ENCODE data around the gene TGFBR2.

TGFBR2 gene

DNA sequence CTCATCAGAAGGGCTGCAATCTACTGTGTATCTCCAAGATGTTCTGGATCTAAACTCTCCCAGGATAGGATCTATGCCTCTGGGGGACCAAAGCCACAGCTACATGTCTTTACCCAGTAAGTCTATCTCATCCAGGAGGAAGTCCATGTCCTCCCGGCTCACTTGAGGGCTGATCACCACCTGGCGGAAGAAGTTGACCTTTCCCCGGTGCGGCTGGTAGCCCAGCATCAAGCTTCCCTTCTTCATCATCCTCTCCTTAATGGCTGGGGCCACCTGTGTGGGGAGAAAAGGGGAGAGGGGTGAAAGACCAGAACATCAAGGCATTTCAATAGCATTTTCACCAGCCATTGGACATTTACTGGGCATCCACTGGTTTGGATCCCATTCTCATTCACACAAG lies 121.7 kb downstream of the TGFBR2 start:
- no peak for DNase-seq

DNA sequence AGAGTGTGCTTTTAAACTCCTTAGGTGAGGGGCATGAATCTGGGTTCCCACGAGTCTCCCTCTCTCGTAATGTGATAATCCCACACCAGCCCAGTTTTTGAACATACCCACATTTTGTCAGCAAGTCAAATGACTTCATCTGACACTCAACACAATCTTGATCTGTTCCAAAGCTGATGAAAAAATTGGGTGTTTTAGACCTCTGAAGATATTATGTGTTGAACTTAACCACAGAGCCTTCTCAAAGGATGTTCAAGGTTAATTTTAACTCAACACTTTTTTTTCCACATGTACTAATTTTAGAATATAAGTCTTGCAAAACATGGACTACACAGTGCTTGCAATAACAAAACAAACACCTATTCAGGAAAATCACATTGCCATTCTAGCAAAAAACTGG lies 123.1 kb downstream of the TGFBR2 start:
- no peak for DNase-seq

DNA sequence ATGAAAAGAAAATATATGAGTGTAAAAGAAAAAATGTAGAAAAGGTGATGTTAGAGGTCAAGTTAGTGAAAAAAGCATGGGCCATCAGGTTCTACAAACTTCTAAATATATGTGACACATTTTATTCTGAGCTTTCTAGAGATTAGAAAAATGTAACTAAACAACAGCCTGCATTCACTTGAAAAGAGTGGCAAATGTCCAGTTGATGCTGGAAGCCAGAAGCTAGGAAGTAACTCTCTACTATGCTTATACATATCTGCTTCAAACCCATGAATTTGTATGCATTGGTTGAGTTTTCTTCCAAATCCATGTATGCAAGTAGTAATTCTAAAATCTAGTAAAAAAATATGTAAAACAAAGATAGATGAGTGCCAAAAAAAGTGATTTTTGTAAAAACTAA lies 123.5 kb downstream of the TGFBR2 start:
- no peak for DNase-seq

DNA sequence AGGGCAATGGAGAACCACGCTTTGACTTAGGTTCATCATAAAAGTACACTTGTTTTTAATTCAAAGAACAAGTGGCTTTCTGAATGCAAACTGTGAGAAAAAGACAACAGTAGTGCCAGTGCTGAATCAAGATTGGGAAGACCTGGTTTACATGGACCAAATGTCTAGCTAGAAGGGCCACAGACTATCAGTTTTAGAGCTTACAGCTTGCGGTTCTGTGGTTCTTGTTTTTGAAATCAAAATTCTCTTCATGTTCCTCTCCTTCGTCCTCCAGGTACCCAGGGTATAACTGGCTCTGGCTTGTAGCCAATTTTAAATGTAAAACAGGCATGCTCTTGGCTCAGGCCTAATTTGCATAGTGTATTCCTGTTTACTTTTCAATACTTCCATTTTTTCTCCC lies 124.6 kb downstream of the TGFBR2 start:
- DNase-seq, result no peak

DNA sequence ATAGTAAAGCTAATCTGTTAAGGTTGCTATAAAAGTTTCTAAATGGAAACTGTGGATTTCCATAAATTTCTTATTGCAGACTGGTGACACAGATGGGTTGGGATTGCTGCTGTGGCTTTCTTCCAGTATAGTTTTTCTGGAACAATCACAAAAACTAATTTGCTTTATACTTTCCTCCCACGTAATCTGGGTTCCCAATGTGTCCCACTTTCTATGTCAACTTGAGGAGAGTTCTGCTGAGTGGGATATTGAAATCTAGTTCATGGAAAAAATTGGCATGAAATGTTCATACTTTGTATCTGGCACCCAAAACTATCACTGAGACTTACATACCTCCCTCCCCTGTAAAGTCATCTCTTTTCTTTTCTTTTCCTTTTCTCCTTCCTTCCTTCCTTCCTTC lies 126.8 kb downstream of the TGFBR2 start:
- no peak for DNase-seq

DNA sequence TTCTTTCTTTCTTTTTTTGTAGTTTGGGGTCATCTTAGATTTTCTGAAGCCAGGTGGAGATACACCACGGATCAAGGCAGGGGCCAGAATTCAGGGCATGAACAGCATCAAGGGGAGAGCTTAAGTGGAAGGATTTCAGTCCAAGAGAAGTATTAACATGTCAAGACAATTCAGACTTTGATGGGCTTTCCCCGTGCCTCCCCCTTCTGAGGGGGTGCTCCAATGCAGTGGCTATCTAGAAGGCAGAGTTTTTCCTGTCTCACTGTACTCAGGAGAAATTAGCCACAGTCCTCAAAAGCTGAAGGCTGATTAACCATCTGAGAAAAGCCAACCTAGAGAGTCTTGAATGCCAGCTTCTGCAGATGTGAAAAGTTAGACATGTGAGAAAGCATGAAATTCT lies 127.3 kb downstream of the TGFBR2 start:
- DNase-seq, result no peak

DNA sequence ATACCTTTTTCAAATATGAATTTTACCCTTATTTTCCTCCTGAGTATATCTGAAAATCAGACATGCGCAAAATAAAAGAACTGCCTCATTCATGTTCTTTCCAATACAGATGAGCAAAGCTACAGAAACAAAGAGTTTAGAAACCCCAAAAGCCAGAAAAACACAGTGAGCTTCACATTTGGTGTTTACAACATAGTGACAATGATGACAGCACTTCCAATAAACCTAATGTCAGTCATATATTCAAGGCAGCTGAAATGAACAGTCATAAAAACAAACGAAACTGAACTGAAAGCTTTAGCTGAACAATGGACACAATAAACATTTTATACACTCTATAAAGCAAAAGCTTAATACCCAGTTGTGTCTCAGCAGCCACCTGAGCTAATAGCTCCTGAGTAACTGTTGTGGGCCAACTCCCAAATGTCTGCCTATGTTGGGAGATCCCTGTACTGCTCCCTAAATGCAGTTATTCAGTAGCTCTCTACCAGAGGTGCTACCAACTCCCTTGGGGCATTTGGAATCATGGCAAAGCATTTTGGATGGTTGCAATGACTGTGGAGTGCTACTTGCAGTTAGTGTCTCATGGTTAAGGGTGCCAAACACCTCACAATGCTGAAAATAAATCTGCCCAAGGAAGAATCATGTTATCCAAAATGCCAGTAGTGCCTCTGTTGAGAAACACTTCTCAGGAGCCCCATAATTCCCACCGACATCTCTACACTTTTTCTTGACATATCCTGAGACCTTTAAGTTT lies 131.5 kb downstream of the TGFBR2 start:
- no peak for DNase-seq

DNA sequence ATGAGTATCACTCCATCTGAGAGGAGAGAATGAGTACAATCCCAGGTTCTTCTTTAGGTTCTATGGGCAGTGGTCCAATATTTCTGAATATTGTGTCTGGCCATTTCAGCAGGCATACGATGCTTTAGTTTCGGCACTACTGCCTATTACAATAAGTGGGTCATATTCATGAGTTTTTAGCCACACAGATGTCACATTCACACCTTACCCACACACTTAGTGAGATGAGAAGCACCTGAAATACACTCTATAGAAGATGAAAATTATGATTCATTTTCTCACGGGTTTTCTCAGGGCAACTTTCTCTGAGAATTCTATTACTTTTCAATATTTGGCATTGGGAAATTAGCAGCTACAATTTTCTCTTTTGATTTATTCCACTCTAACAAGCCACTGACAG lies 132.2 kb downstream of the TGFBR2 start:
- DNase-seq, result no peak

DNA sequence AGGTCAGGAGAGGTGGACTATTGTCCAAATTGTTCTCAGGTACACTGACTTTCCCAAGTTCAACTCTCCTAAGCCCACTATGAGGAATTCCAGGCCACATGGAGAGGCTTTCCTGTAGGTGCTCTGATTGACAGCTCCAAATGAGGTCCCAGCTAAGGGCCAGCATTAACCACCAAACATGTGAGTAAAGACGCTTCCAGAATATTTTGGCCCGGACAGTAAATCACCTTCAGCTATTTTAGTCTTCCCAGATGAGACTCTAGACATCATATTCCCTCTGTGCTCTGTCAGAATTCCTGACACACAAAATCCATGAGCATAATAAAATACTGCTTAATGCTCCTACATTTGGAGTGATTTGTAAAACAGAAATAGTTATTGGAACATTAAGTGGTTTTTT lies 135.5 kb downstream of the TGFBR2 start:
- DNase-seq, result no peak

DNA sequence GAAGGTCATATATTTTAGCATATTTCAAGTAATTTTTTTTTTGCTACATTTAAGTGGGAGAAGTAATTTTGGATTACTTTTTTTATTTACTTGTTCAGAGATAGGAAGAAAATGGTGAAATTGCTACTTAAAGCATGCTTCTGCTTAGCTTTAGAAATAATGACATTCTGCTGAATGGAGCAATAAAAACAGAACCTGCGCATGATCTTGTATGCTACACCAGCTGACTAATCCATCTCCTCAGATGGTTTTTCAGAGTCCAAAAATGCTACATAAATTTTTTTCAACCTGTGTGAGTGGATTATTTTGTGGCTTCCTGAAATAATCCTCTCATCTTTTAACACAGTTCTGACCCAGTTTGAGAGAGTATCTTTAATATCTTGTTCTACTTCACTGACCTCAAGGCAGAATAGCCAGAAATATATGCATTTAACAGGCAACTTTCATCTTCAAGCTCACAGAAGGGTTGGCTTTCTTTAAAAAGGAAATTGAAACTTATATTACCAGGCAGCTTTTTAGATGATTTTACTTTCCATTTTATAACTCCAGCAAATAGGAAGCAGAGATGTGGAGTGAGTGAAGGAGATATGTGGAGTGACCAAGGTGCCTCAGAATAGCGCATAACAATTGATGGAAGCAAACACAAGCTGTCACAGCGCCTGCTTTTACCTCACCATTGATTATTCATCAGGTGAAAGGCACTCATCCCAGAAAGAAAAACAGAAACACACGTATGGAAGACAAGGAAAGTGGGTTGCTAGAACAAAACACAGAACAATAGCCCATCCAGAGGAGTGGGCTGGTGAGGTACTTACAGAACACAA lies 136.6 kb downstream of the TGFBR2 start:
- no peak for DNase-seq

Data from NCI-H510A treated with DMSO at 0.1 percent for 48 hours (cell line).